Measurements from ENCODE around the gene CYP21A2.
A peak's percentile ranks its signal among the peaks of the same experiment; 100 is the strongest.

CYP21A2 gene

GRCh38 chr6:32086661-32087573, 48.7 kb downstream of the CYP21A2 start:
- TF ChIP-seq CTCF (IDR thresholded peaks at IDR 0.05; ENCODE audit: low read depth, low read length) = no peak
- H3K4me3 ChIP-seq (replicated peaks in 1 of 2; ENCODE audit: low read depth in 2 of 2, low read length in 2 of 2) = no peak overlapping the region
- peak; percentile 46 to 74 for DNase-seq (ENCODE audit: low read depth in 2 of 2)

- TF ChIP-seq CTCF (IDR thresholded peaks at IDR 0.05; ENCODE audit: low read depth, low read length) = peak; percentile 54
- DNase-seq (ENCODE audit: low read depth in 2 of 2) = peak; percentile 83 to 94
- H3K4me3 ChIP-seq (replicated peaks in 1 of 2; ENCODE audit: low read depth in 2 of 2, low read length in 2 of 2) = no peak overlapping the region
These were observed 49.6 kb downstream of the CYP21A2 start for GRCh38 chr6:32087574-32088486.

- no peak for TF ChIP-seq CTCF (IDR thresholded peaks at IDR 0.05; ENCODE audit: low read depth, low read length)
- DNase-seq (ENCODE audit: low read depth in 2 of 2) = no peak
- no peak overlapping the region for H3K4me3 ChIP-seq (replicated peaks in 1 of 2; ENCODE audit: low read depth in 2 of 2, low read length in 2 of 2)
These were observed 50.4 kb downstream of the CYP21A2 start for GRCh38 chr6:32088487-32089049.

GRCh38 chr6:32089082-32089828, 51.0 kb downstream of the CYP21A2 start:
- no peak overlapping the region for H3K4me3 ChIP-seq (replicated peaks in 1 of 2; ENCODE audit: low read depth in 2 of 2, low read length in 2 of 2)
- no peak for TF ChIP-seq CTCF (IDR thresholded peaks at IDR 0.05; ENCODE audit: low read depth, low read length)
- DNase-seq (ENCODE audit: low read depth in 2 of 2) = no peak
